ENCODE results near the gene ZNF275.

The ZNF275 gene

GRCh38 chrX:153352858-153353257 lies 18.9 kb downstream of the ZNF275 start:
- no peak for DNase-seq (ENCODE audit: low spot score)
- in situ Hi-C loops (cut with MboI; ENCODE audit: low sequenced_read_pairs, unreplicated experiment): no loop called here
- TF ChIP-seq CTCF (IDR thresholded peaks at IDR 0.05; ENCODE audit: borderline replicate concordance, control extremely low read depth, extremely low read depth, insufficient read depth, missing control alignments): no peak

GRCh38 chrX:153353416-153353815 lies 19.5 kb downstream of the ZNF275 start:
- no peak for TF ChIP-seq CTCF (IDR thresholded peaks at IDR 0.05; ENCODE audit: borderline replicate concordance, control extremely low read depth, extremely low read depth, insufficient read depth, missing control alignments)
- DNase-seq (ENCODE audit: low spot score): no peak
- in situ Hi-C loops (cut with MboI; ENCODE audit: low sequenced_read_pairs, unreplicated experiment): no loop called here

GRCh38 chrX:153357877-153358276 lies 23.9 kb downstream of the ZNF275 start:
- in situ Hi-C loops (cut with MboI; ENCODE audit: low sequenced_read_pairs, unreplicated experiment): no loop called here
- no peak for TF ChIP-seq CTCF (IDR thresholded peaks at IDR 0.05; ENCODE audit: borderline replicate concordance, control extremely low read depth, extremely low read depth, insufficient read depth, missing control alignments)
- DNase-seq (ENCODE audit: low spot score): no peak

GRCh38 chrX:153361781-153362397 lies 27.9 kb downstream of the ZNF275 start:
- no peak for DNase-seq (ENCODE audit: low spot score)
- in situ Hi-C loops (cut with MboI; ENCODE audit: low sequenced_read_pairs, unreplicated experiment): no loop called here
- TF ChIP-seq CTCF (IDR thresholded peaks at IDR 0.05; ENCODE audit: borderline replicate concordance, control extremely low read depth, extremely low read depth, insufficient read depth, missing control alignments): no peak

- in situ Hi-C loops (cut with MboI; ENCODE audit: low sequenced_read_pairs, unreplicated experiment): no loop called here
- TF ChIP-seq CTCF (IDR thresholded peaks at IDR 0.05; ENCODE audit: borderline replicate concordance, control extremely low read depth, extremely low read depth, insufficient read depth, missing control alignments): no peak
- DNase-seq (ENCODE audit: low spot score): no peak
Observed at GRCh38 chrX:153365670-153366069, 31.7 kb downstream of the ZNF275 start.

GRCh38 chrX:153366119-153366518 lies 32.2 kb downstream of the ZNF275 start:
- in situ Hi-C loops (cut with MboI; ENCODE audit: low sequenced_read_pairs, unreplicated experiment): no loop called here
- TF ChIP-seq CTCF (IDR thresholded peaks at IDR 0.05; ENCODE audit: borderline replicate concordance, control extremely low read depth, extremely low read depth, insufficient read depth, missing control alignments): no peak
- DNase-seq (ENCODE audit: low spot score): no peak
